ENCODE measurements around the gene ZBTB45. TPM values are rescaled to one million over a fixed set of nuclear protein-coding genes. Genes with fewer than 3 reads are reported as not detected.

The ZBTB45 gene
- total and polyA plus RNA-seq, 9 of the 15 experiments (the other 6 are each of a cell fraction or from before 2014, with no cell fraction given): 0.08 to 16.1 (median 1.8) TPM

GRCh38 chr19:58474997-58475713 lies 44.5 kb downstream of the ZBTB45 start (continued):
- TF ChIP-seq FOXP1 (CRISPR knock-in tag; IDR thresholded peaks at IDR 0.05) (peak; percentile 55; the same call in 1 of the 2 replicates), ARID2 (IDR thresholded peaks at IDR 0.05) (no peak), ELF2 (CRISPR knock-in tag; IDR thresholded peaks at IDR 0.05) (no peak), NFYB (IDR thresholded peaks at IDR 0.05; ENCODE audit: extremely low read depth, insufficient read length) (no peak), ZNF707 (CRISPR knock-in tag; conservative IDR thresholded peaks at IDR 0.05) (no peak), PML (IDR thresholded peaks at IDR 0.05; ENCODE audit: low read length) (peak; percentile 11; the same call in 1 of the 2 replicates), FOXM1 (IDR thresholded peaks at IDR 0.05; ENCODE audit: low read depth) (peak; percentile 44; the same call in 1 of the 2 replicates), FOXM1 (CRISPR knock-in tag; IDR thresholded peaks at IDR 0.05; ENCODE audit: low read depth) (no peak), NR2F6 (CRISPR knock-in tag; IDR thresholded peaks at IDR 0.05) (no peak), MNT (conservative IDR thresholded peaks at IDR 0.05) (no peak), DDX20 (tag; IDR thresholded peaks at IDR 0.05; ENCODE audit: low read depth) (no peak), SIN3A (IDR thresholded peaks at IDR 0.05; ENCODE audit: borderline replicate concordance in 2 of 2, control insufficient read depth in 1 of 2, low read depth in 2 of 2, low read length in 2 of 2) (no peak), CEBPG (CRISPR knock-in tag; IDR thresholded peaks at IDR 0.05) (no peak), CEBPG (tag; conservative IDR thresholded peaks at IDR 0.05 in 1 of 2, IDR thresholded peaks at IDR 0.05 in 1 of 2) (no peak), HMGN3 (IDR thresholded peaks at IDR 0.05; ENCODE audit: borderline replicate concordance, extremely low read depth, insufficient read length, low read depth, low read length) (no peak), TAF1 (IDR thresholded peaks at IDR 0.05; ENCODE audit: control insufficient read depth, extremely low read depth, insufficient read depth, low read length, severe bottlenecking) (no peak), KAT8 (IDR thresholded peaks at IDR 0.05; ENCODE audit: low read depth) (no peak)
- TF ChIP-seq, protein P1, sequence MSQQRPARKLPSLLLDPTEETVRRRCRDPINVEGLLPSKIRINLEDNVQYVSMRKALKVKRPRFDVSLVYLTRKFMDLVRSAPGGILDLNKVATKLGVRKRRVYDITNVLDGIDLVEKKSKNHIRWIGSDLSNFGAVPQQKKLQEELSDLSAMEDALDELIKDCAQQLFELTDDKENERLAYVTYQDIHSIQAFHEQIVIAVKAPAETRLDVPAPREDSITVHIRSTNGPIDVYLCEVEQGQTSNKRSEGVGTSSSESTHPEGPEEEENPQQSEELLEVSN (IDR thresholded peaks at IDR 0.05; ENCODE audit: borderline replicate concordance in 1 of 2, extremely low read depth in 1 of 2, insufficient read depth in 1 of 2, insufficient read length in 1 of 2, low read depth in 1 of 2, low read length in 1 of 2, poor library complexity in 1 of 2, severe bottlenecking in 1 of 2): peak in 1 of 2 experiments; percentile 21
- TF ChIP-seq, protein P2, sequence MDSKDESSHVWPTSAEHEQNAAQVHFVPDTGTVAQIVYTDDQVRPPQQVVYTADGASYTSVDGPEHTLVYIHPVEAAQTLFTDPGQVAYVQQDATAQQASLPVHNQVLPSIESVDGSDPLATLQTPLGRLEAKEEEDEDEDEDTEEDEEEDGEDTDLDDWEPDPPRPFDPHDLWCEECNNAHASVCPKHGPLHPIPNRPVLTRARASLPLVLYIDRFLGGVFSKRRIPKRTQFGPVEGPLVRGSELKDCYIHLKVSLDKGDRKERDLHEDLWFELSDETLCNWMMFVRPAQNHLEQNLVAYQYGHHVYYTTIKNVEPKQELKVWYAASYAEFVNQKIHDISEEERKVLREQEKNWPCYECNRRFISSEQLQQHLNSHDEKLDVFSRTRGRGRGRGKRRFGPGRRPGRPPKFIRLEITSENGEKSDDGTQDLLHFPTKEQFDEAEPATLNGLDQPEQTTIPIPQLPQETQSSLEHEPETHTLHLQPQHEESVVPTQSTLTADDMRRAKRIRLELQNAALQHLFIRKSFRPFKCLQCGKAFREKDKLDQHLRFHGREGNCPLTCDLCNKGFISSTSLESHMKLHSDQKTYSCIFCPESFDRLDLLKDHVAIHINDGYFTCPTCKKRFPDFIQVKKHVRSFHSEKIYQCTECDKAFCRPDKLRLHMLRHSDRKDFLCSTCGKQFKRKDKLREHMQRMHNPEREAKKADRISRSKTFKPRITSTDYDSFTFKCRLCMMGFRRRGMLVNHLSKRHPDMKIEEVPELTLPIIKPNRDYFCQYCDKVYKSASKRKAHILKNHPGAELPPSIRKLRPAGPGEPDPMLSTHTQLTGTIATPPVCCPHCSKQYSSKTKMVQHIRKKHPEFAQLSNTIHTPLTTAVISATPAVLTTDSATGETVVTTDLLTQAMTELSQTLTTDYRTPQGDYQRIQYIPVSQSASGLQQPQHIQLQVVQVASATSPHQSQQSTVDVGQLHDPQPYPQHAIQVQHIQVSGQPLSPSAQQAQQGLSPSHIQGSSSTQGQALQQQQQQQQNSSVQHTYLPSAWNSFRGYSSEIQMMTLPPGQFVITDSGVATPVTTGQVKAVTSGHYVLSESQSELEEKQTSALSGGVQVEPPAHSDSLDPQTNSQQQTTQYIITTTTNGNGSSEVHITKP (IDR thresholded peaks at IDR 0.05; ENCODE audit: partially characterized antibody): no peak
- TF ChIP-seq, protein P3, sequence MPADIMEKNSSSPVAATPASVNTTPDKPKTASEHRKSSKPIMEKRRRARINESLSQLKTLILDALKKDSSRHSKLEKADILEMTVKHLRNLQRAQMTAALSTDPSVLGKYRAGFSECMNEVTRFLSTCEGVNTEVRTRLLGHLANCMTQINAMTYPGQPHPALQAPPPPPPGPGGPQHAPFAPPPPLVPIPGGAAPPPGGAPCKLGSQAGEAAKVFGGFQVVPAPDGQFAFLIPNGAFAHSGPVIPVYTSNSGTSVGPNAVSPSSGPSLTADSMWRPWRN (IDR thresholded peaks at IDR 0.05; ENCODE audit: low read depth): no peak

Data from K562 (cell line).